CD4-positive, alpha-beta T cell treated with Interleukin-6 for 4 hours (primary cell): ENCODE measurements around the gene MITF.
"Not testable (repeated sequence)": the region's sequence is repeated elsewhere in the genome, so short reads cannot be mapped to it uniquely, and the experiment has no call there.

Experiments used
- DNase-seq: peaks from one replicate; pipeline ENCODE4 v3.0.0-alpha.2; 2020; ENCODE audit warnings: mixed read lengths

The MITF gene

DNA sequence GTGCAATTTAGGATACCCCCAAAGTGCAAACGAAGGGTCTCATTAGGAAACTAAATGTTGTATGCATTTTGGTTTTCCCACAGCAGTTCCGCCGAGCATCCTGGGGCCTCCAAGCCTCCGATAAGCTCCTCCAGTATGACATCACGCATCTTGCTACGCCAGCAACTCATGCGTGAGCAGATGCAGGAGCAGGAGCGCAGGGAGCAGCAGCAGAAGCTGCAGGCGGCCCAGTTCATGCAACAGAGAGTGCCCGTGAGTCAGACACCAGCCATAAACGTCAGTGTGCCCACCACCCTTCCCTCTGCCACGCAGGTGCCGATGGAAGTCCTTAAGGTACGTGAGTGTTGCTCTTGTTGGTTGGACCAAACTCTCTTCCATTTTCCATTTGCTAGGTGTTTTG lies 139.8 kb downstream of the MITF start:
- DNase-seq: no peak

GRCh38 chr3:69880069-69880640 lies 140.9 kb downstream of the MITF start:
- no peak for DNase-seq

DNA sequence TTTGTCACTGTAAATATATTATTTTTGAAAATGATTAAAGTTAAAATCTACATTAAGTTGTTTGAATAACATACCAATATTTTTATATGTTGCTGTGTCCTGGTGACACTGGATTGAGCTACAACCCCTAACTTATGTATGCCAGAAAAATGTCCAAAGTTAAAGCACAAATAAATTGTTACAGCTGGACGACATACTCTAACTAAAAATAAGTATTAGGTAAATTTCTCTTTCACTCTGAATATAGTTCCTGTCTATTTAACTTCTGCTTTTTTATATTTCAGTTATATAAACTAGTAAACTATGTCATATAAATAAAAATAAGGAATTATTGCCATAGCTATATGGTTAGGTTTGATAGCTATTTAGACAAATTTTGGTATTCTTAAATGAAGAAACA lies 141.8 kb downstream of the MITF start:
- no peak for DNase-seq

DNA sequence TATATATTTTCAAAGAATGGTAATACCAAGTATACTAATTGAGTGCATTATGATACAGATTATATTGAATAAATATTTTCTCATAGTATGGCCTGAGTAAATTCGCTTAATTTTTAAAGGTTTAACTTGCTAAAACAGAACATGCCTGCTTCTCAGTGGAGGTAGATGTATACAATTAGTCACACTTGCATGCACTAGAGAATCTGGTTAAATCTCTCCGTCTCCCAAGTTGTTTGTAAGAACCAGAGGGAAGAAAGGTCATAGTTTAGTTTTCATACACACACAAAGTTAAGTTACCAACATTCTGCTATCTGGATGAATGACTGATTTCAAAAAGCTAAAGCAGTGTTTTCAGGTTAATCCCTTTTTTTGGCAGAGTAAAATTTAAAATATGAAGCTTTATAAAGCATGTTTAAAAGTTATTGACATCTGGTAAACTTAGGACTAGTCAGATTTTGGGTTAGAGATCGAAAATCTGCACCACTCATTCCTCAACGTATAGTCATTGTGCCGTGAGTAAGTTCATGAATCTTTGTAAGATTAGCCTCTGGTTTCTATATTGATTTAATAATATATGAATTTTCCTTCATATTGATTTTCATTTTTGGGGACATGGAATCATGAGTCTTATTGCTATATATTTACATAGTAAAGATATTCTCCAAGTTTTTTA lies 142.6 kb downstream of the MITF start:
- no peak for DNase-seq

- DNase-seq: no peak
These were observed 143.3 kb downstream of the MITF start for GRCh38 chr3:69882560-69882959.

DNA sequence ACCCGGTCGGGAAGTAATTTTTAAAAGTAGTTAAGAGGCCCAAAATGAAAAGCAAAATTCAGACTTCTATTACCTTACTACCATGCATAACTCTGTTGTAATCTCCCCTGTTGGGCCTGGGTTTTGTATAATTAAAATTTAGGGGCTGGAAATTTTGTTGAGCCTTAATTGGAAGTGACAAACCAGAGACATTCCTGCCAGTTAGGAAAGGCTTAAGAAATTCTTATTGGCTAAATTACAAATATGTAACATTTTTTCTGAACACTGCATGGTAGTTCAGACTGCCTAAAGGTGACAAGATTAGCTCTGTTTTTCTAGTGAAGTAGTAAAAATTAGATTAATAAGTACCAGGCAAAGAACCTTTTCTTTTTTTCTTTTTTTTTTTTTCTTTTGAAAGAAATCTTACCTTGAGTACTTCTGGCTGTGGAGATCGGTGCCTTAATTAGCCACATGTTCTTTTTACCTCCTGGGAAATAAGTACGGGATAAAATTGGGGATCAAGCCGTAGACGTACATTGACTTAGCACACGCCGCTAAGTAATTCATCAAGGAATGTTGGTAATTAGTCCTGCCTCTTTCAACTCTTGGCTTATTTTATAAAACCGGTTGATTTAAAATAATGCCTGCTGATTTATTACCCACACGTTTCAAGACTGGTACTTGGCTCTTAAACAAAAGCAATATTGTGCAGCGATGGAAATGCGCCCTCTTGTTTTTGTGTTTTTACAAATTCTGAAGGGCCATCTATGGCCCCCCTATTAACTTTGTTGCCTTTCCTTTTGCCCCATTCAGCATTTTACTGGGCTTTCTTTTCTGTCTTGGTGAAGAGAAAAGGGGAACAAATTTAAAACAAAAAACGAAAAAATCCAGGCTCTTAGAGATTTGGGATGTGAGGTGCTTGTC lies 149.0 kb downstream of the MITF start:
- no peak for DNase-seq

DNA sequence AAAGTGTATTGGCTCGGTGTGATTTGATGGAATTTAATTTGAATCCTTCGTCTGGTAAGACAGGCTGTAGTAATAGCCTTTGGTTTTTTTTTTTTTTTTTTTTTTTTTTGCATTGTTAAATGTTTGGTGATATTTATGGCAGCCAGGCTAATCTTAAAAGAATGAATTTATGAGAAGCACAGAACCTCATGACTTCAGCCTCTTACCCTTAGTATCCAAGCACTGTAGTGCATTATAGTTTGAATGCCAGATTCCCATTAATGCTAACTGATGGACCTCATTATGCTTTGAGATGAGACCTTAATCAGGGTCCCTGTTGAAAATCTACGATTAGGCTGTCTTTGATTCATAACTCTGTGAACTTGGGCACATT lies 149.7 kb downstream of the MITF start:
- no peak for DNase-seq

- no peak for DNase-seq
These were observed 150.8 kb downstream of the MITF start for GRCh38 chr3:69890084-69890483.

DNA sequence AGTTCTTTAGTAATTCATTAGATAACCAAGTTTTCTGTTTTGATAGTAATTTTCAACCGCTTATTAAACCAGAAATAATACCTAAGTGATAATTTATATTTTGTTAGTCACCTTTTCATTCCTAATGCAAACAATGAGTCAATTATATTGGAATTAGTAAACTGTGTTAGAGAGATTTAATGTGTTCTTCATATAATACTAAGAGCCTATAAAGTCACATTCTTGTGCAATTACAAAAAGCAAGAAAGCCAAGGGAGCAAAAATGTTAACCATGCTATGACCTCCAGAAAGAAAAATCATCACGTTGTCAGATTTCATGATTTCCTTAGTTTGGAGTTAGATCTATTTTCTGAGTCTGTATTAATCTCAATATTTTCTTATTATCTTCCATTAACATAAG lies 151.4 kb downstream of the MITF start:
- DNase-seq: no peak

DNA sequence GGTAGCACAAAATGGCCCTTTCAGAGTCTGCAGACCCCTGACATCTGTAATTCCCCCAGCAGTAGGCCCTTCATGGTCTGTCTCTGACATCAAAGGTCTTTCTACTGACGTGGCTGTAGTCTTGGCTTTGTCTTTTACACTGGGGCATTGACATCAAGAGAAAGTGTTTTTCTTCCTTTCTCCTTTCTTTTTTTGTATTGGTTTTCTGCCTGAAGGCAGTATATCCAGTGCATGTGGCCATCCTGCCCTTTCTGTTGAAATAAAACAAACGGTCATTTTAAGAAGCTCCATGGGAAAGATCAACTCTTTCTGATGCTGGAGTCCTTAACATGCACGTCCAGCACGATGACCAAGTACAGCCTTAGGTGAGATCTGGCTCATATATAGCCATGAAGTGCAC lies 153.4 kb downstream of the MITF start:
- no peak for DNase-seq

GRCh38 chr3:69893274-69893673 lies 154.0 kb downstream of the MITF start:
- DNase-seq: no peak

DNA sequence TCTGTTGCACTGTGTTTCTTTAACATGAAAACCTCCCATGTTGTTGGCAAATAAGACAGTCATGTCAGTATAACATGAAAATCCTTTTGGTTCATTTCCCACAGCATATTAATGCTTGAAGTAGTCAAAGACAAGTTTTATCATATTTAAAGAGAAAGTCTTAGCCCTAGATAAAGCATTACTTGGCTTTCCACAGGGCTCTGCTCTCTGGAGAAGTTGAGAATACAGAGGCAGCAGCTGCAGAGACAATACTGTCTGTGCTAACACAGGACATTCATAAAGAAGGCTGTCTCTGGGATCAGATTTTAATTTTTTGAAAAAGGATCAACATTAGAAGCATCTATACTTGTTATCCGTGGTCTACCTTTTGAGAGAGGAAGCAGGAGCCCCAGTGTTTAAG lies 156.8 kb downstream of the MITF start:
- DNase-seq: no peak

GRCh38 chr3:69900331-69900730 lies 161.1 kb downstream of the MITF start:
- DNase-seq: no peak

GRCh38 chr3:69901802-69902201 lies 162.5 kb downstream of the MITF start:
- DNase-seq: no peak

DNA sequence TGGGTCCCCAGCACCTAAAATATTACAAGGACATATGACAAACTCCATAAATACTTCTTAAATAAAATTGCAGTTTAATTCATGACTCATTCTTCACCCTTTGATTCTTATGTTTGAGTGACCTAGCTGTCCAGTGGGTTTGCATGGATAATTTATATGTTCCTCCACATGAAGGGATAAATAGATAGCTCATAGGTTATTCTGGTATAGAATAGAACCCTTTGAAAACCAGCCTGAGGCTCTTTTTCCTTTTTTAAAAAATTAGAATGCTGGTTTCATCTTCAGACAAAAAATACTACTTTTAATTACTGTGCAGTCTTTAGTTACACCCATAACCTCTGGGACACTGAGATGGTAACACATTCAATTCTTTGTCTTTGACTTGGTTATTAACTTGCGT lies 163.1 kb downstream of the MITF start:
- no peak for DNase-seq

DNA sequence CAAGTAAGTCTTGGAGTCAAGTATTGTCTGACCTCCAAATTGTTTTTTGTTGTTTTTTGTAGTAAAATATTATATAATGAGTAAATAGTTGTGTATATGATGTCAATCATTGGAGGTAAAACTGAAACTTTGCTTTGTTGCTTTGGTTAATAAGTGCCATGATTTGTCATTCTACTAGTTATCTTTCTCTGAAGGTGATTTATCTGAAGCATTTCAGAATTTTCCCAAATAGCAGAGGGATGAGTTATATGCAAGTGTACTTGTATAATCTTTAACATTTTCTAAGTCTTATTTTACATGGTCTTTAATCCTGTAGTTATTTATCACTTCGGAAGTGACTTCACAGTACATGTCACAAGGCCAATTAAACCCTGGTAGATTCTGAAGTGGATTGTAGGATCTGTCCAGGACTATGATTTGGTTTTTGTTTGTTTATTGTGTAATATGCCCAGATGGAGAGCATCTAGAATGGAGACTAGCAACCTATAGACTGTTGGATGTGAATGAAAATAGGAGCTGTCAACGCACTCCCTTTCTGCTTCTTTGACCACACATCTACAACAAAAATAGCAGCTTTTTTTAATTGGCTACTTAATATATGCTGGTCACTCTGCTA lies 167.2 kb downstream of the MITF start:
- DNase-seq: no peak

GRCh38 chr3:69907554-69907953 lies 168.3 kb downstream of the MITF start:
- DNase-seq: no peak

GRCh38 chr3:69909859-69910258 lies 170.6 kb downstream of the MITF start:
- DNase-seq: not testable (repeated sequence)

GRCh38 chr3:69913422-69913821 lies 174.2 kb downstream of the MITF start:
- DNase-seq: no peak

GRCh38 chr3:69914395-69914794 lies 175.1 kb downstream of the MITF start:
- no peak for DNase-seq

DNA sequence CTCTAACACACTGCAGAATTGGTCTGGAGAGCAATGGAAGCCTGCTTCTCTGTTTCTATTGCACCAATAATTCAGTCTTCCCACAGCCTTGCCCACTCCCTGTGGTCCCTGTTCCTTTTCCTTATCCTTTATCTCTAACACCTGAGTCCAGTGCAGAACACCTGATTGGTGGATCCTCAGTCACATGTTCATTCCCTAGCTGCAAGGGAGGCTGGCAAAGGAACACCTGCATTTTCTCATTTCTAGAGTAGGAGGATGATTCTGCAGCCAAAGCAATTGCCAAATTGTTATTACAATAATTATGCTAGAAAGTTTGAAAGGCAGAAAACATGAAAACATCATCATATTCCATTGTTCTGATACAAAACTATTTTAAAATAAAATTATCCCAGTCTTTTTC lies 176.5 kb downstream of the MITF start:
- no peak for DNase-seq

GRCh38 chr3:69920009-69920408 lies 180.7 kb downstream of the MITF start:
- DNase-seq: not testable (repeated sequence)

DNA sequence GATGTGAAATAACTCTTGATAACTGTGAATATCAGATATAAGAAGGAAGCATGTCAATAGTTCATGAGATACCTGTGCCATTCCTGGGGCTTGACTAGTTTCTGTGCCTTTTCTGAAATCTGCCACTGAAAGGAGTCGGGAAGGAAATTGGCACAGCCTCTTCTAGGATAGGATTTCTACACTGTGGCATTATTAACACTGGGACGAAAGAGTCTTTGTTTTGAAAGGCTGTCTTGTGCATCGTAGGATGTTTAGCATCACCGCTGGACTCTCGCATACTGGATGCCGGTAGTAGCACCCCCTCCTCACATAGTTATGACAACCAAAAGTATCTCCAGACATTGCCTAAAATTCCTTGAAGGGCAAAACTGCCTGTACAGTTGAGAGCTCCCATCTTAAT lies 182.4 kb downstream of the MITF start:
- DNase-seq: no peak

GRCh38 chr3:69922521-69923000 lies 183.3 kb downstream of the MITF start:
- DNase-seq: no peak
